ENCODE data around the gene OXLD1. TPM values are rescaled to one million over a fixed set of nuclear protein-coding genes. Genes with fewer than 3 reads are reported as not detected.

Gene OXLD1
- total RNA-seq, 8 experiments from 2014 or later: 20.2 to 85.8 (median 33.6) TPM

DNA sequence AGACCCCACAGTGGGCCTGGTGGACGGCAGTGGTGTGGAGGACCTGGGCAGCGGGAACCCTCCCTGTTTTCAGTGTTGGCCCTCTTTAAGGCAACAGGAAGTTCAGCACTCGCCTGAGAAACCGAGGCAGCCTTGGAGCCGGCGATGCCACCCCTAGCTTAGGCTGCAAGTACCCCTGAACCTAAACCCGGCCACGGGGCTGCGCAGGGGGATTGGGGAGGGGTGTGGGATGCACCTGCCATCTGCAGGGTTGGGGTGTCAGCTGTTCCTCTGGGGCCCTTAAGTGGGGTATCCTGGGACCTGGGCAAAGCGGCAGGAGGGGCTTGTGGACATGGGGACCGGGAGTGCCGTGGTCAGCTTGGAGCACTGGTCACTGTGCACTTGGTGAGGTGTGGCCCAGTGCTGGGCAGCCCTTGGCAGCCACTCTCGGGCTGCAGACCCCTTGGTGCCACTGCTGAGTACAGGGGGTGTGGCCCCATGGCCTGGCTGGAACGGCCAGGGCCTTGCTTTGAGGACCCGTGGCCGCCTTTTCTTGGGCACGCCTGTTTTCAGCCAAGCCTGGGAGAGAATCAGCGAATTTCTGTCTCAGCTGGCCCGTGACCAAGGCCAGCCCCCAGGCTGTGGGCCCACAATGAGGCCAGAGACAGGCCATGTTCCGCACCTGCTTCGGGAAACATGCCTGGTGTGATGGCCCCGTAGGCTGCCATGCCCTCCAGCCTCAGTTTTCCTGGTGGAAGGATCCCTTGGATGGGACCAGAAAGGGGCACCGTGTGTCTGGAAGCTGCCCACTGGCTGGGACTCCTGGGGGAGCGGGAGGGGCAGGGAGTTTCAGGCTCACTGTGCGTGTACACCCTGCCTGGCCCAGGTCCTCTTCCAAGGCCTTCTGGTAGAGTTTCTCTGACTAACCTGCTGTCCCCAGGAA lies 41.6 kb upstream of the OXLD1 start:
- no peak for ATAC-seq (replicated peaks in 6 of 8)
- WGBS, 10 experiments: 81 to 100% methylated on average over 1 to 8 of the region's 25 CpGs; no CpG with 5 or more reads in 8 of the 10 experiments
- peaks cover 18 to 22% of the 10 kb centered on the region in 2 donors for H3K4me1 ChIP-seq (replicated peaks in 1 of 2)
- in situ Hi-C loops (cut with MboI; ENCODE audit: low pct_unique_long_range_greater_than_20kb in 2 of 9, low sequenced_read_pairs in 9 of 9, unreplicated experiment in 9 of 9): no loop called here
- H3K27ac ChIP-seq: no peak overlapping the region
- no peak overlapping the region for H3K4me3 ChIP-seq

DNA sequence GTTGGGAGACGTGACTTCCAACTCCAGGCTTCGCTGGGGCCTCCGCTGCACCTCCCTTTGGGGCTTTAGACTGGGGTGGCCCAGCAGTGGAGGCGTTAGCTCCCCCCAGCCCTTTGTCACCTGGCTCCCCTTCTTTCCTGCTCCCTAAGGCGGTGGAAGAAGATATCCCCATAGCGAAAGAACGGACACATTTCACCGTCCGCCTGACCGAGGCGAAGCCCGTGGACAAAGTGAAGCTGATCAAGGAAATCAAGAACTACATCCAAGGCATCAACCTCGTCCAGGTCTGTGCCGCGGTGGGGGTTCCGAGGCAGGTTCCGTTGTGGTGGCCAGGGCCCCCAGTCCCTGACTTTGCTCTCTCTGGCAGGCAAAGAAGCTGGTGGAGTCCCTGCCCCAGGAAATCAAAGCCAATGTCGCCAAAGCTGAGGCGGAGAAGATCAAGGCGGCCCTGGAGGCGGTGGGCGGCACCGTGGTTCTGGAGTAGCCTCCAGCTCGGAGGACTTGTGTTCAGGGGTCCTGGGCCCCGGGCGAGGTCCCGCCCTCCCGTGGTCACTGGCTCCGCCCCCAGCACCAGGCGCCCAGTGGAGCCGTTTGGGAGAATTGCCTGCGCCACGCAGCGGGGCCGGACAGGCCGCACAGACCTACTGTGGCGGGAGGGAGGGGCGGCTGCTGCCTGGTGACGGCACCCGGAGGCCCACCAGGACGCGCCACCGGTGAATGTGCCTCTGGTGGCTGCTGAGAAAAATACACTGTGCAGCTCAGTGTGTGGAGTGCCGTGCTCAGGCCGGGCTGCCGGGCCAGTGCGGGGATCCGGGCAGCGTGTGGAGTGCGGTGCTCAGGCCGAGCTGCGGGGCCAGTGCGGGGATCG lies 40.6 kb upstream of the OXLD1 start:
- in situ Hi-C loops (cut with MboI; ENCODE audit: low pct_unique_long_range_greater_than_20kb in 2 of 9, low sequenced_read_pairs in 9 of 9, unreplicated experiment in 9 of 9): no loop called here
- Histone ChIP-seq H3K27ac (no peak overlapping the region), H3K4me3 (no peak overlapping the region), H3K4me1 (replicated peaks in 1 of 2) (peaks cover 18 to 21% of the 10 kb centered on the region in 2 donors)
- no peak for ATAC-seq (replicated peaks in 6 of 8)
- WGBS, 10 experiments: 90 to 100% (median 99%) methylated on average over 1 to 6 of the region's 54 CpGs; no CpG with 5 or more reads in 4 of the 10 experiments

DNA sequence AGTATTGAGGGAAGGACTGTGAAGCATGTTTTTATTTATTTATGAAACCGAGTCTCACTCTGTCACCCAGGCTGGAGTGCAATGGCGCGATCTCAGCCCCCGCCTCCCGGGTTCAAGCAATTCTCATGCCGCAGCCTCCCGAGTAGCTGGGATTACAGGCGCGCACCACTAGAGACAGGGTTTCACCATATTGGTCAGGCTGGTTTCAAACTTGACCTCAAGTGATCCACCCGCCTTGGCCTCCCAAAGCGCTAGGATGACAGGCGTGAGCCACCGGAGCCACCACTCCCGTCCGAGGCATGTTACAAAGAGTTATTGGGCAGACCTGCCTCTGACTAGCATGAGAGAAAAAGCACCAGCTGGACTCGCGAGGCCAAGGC lies 39.8 kb upstream of the OXLD1 start:
- no peak overlapping the region for H3K27ac ChIP-seq
- WGBS, 10 experiments: 93 to 100% (median 94%) methylated on average over 3 to 14 of the region's 17 CpGs; no CpG with 5 or more reads in 5 of the 10 experiments
- no peak overlapping the region for H3K4me3 ChIP-seq
- in situ Hi-C loops (cut with MboI; ENCODE audit: low pct_unique_long_range_greater_than_20kb in 2 of 9, low sequenced_read_pairs in 9 of 9, unreplicated experiment in 9 of 9): no loop called here
- no peak for ATAC-seq (replicated peaks in 6 of 8)
- peaks cover 23 to 24% of the 10 kb centered on the region in 2 donors for H3K4me1 ChIP-seq (replicated peaks in 1 of 2)

DNA sequence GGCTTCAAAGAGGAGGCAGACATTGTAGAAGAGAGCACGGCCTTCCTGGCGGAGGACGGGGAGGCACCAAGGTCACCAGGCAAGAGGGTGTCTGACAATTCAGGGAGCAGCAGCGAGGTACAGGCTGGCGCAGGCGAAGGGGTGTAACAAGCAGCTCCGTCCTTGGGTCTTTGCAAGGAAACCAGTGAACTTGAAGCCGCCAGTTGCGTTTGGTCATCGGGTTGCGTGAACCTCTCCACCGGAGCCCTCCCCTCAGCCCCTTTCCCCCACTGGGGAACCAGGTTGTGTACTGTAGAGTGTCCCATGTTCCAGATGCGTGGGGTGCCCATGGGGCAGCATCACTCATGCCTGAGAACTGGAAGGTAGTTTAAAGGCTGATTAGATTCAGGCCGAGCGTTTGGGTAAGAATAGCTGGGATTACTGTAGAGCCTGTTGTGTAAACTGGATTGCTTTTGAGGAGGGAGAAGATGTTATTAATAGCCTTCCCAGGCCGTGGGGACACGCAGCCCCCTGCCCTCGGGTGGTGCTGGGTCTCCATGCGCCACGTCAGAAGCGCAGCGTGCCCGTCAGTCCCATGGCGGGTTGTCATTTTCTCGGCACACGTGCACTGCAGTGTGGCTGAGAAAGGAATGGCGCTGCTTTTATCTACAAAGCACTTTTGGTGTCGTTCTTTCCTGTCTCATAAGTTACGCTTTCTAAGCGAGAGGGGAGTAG lies 39.3 kb upstream of the OXLD1 start:
- Histone ChIP-seq H3K4me3 (no peak overlapping the region), H3K27ac (no peak overlapping the region), H3K4me1 (replicated peaks in 1 of 2) (peaks cover 18 to 21% of the 10 kb centered on the region in 2 donors)
- WGBS, 10 experiments: 93 to 100% (median 97%) methylated on average over 3 to 18 of the region's 30 CpGs
- in situ Hi-C loops (cut with MboI; ENCODE audit: low pct_unique_long_range_greater_than_20kb in 2 of 9, low sequenced_read_pairs in 9 of 9, unreplicated experiment in 9 of 9): no loop called here
- ATAC-seq (replicated peaks in 6 of 8): no peak

DNA sequence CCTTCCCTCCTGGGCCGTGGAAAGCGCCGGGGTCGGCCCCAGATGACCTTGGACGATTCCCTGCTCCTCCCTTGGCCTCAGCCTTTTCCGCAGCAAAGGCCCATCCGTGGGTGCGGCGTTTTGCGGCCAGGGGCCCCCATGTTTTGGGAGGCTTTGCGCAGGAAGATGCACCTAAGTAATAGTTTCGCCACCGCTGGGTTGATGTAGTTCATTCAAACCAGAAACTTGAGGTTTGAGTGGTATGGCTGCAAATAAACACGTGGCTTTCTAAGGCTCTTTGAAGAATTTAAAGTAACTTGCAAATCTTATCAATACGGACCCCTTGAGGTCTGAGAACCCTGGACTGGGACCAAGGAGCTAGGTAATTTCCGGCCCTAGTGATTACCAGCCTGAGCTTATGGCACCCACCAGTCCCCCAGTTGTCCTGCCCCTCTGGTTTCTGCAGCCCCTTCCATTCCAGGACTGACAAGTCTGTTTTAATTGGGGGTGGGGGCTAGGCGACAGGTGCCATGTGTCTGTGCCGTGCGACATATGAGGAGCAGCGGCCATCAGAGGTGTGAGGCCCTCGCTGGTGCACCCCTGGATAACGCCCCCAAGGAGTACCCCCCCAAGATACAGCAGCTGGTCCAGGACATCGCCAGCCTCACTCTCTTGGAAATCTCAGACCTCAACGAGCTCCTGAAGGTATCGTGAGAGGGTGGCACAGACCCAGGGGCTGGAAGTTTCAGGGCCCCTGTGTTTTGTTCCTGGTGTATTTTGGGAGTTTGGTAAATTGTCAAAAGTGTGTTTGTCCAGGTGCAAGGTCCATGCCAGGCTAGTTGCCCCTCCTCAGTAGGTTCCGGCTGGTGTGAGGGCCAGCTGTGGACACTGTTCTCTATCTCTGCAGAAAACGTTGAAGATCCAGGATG lies 37.6 kb upstream of the OXLD1 start:
- H3K4me1 ChIP-seq (replicated peaks in 1 of 2): peaks cover 13 to 17% of the 10 kb centered on the region in 2 donors
- in situ Hi-C loops (cut with MboI; ENCODE audit: low pct_unique_long_range_greater_than_20kb in 2 of 9, low sequenced_read_pairs in 9 of 9, unreplicated experiment in 9 of 9): no loop called here
- peak overlapping the region; percentile 60 to 99 (median 76) for H3K4me3 ChIP-seq
- H3K27ac ChIP-seq: peak overlapping the region; percentile 83 to 94
- peak in 2 of 8 experiments; percentile 6 to 7 for ATAC-seq (replicated peaks in 6 of 8)
- WGBS, 10 experiments: 0 to 100% (median 4%) methylated on average over 1 to 12 of the region's 27 CpGs; no CpG with 5 or more reads in 1 of the 10 experiments

DNA sequence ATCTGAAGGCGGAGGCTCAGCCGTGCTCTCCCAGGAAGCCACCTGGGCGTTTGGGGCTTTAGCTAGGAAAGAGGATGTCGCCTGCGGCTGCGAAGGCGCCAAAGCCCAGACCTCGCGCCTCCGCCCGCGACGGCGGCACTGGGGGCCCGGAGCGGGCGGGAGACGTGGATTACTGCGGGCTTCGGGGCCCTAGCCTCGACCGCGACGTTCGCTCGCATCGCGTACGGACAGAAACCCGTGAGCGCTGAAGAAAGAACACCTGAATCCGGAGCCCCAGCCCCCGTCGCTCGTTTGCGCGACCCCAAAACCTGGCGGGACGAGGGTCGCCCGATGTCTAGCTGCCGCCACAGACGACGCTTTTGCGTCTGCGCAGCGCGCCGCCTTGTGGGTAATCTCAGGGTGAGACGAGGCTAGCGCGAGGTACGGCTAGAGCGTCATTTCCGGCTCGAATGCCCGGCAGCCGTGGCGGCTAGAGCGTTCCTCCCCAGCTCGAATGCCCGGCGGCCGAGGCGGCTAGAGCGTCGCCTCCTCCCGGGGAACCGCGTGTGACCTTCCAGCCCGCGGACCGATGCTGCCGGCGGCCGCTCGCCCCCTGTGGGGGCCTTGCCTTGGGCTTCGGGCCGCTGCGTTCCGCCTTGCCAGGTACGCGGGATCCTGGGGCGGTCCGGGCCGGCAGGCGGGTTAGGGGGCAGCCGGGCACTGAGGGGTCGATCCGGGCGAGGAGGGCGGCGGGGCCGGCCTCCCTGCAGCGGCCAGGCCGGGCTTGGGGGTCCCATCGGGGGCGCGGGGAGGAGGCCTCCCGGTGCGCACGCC lies 36.7 kb upstream of the OXLD1 start, which contains the start of gene MRPL12:
TSS of gene MRPL12 (plus strand) at position 434 of the 813 bp plus-strand sequence. CDS start at position 569, 135 bp downstream.
- in situ Hi-C loops (cut with MboI; ENCODE audit: low pct_unique_long_range_greater_than_20kb in 2 of 9, low sequenced_read_pairs in 9 of 9, unreplicated experiment in 9 of 9): no loop called here

DNA sequence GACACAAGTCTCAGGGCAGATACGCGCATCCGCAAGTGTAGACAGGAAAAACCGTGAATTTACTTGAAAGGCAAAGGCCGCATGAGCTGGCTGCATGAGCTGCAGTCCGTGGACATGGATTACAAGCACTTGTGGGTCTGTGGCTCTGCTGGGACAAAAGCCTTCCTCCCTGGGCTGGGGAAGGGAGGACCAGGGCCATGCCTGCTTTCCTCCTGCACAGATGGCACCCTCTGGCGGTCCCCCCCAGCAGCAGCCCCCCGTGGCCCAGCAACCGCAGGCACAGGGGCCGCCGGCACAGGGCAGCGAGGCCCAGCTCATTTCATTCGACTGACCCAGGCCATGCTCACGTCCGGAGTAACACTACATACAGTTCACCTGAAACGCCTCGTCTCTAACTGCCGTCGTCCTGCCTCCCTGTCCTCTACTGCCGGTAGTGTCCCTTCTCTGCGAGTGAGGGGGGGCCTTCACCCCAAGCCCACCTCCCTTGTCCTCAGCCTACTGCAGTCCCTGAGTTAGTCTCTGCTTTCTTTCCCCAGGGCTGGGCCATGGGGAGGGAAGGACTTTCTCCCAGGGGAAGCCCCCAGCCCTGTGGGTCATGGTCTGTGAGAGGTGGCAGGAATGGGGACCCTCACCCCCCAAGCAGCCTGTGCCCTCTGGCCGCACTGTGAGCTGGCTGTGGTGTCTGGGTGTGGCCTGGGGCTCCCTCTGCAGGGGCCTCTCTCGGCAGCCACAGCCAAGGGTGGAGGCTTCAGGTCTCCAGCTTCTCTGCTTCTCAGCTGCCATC lies 35.1 kb upstream of the OXLD1 start:
- H3K4me3 ChIP-seq: peak overlapping the region; percentile 60 to 99 (median 76)
- peak in 4 of 8 experiments; percentile 1 to 6 (median 4) for ATAC-seq (replicated peaks in 6 of 8)
- in situ Hi-C loops (cut with MboI; ENCODE audit: low pct_unique_long_range_greater_than_20kb in 2 of 9, low sequenced_read_pairs in 9 of 9, unreplicated experiment in 9 of 9): no loop called here
- H3K27ac ChIP-seq: no peak overlapping the region
- peaks cover 13 to 17% of the 10 kb centered on the region in 2 donors for H3K4me1 ChIP-seq (replicated peaks in 1 of 2)
- 33 to 100% (median 77%) methylated on average over 1 to 7 of the region's 23 CpGs; no CpG with 5 or more reads in 3 of the 10 experiments for WGBS, 10 experiments

More for the DNA sequence above, 36.7 kb upstream of the OXLD1 start, which contains the start of gene MRPL12:
- peak; percentile 83 to 93 (median 88) for ATAC-seq (replicated peaks in 6 of 8)
- Histone ChIP-seq H3K27ac (peak within 1 kb of the TSS; percentile 83 to 94), H3K4me3 (peak within 1 kb of the TSS; percentile 60 to 99 (median 76)), H3K4me1 (replicated peaks in 1 of 2) (peaks cover 13 to 17% of the 10 kb centered on the region in 2 donors)
- WGBS, 10 experiments: 0 to 1% (median 0%) methylated on average over 3 to 31 of the region's 102 CpGs; no CpG with 5 or more reads in 7 of the 10 experiments

DNA sequence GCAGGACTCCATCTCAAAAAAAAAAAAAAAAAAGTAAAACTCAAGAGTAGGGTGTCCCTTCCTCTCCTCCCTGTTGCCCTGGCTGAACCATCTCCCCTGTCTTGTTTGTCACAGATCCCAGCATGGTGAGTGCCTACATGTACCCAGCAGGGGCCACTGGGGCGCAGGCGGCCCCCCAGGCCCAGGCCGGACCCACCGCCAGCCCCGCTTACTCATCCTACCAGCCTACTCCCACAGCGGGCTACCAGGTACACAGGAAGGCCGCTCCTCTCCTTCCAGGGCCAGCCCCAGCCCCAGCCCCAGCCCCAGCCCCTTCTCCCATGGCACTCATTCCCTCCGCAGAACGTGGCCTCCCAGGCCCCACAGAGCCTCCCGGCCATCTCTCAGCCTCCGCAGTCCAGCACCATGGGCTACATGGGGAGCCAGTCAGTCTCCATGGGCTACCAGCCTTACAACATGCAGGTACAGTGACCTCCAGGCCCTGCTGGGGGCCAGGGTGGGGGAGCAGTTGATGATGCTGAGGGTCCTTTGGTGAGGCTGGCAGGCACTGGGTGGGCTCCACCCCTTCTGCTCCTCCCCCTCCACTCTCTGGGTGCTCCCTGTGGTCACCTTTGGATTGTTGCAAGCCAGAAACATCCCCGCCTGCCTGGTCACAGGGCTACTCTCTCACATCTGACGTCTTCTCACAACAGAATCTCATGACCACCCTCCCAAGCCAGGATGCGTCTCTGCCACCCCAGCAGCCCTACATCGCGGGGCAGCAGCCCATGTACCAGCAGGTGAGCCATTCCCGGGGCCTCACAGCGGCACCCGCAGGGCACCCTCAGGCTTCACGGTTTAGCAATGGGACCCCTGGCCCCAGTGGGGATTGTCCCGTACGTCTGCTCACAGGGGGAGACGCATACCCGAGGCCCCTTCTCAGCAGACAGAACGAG lies 34.2 kb upstream of the OXLD1 start:
- no peak overlapping the region for H3K27ac ChIP-seq
- no peak for ATAC-seq (replicated peaks in 6 of 8)
- in situ Hi-C loops (cut with MboI; ENCODE audit: low pct_unique_long_range_greater_than_20kb in 2 of 9, low sequenced_read_pairs in 9 of 9, unreplicated experiment in 9 of 9): no loop called here
- WGBS, 10 experiments: 90 to 100% (median 93%) methylated on average over 2 to 5 of the region's 25 CpGs; no CpG with 5 or more reads in 6 of the 10 experiments
- peaks cover 13 to 17% of the 10 kb centered on the region in 2 donors for H3K4me1 ChIP-seq (replicated peaks in 1 of 2)
- H3K4me3 ChIP-seq: no peak overlapping the region

DNA sequence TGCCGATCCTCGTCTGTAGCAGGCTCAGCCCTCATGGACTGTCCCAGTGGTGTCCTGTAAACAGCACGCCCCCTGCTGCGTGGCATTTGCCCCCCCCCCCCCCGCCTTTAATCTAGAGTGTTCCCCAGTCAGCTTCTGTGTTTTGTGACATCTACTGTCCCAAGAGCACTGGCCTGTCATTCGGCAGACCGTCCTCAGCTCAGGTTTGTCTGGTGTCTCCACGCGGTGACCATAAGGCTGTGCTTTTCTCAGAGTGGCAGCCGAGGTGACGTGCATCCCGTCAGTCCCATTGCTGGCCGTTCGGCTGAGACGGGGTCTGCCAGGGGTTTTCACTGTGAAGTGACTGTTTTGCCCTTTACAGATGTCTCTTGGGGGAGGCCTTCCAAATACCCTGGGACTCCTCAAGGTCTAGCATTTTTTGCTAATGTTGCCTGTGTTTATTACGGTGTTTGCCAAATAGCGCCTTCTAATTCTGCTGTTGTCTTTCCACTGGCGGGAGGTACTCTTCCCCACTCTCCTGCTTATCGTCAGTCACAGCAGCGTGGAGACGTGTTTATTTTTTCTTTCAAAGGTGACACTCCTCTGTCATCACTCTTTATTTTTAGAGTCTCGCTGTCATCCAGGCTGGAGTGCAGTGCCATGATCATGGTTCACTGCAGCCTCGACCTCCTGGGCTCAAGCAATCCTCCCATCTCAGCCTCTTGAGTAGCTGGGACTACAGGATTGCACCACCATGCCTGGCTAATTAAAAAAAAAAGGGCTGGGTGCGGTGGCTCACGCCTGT lies 31.0 kb upstream of the OXLD1 start:
- Histone ChIP-seq H3K4me1 (replicated peaks in 1 of 2) (peaks cover 8 to 12% of the 10 kb centered on the region in 2 donors), H3K4me3 (no peak overlapping the region), H3K27ac (no peak overlapping the region)
- ATAC-seq (replicated peaks in 6 of 8): no peak
- in situ Hi-C loops (cut with MboI; ENCODE audit: low pct_unique_long_range_greater_than_20kb in 2 of 9, low sequenced_read_pairs in 9 of 9, unreplicated experiment in 9 of 9): no loop called here
- 89 to 100% (median 100%) methylated on average over 1 to 15 of the region's 25 CpGs; no CpG with 5 or more reads in 1 of the 10 experiments for WGBS, 10 experiments

Data from motor neuron (in vitro differentiated cells).